Measurements from ENCODE around the gene CDH2. TPM values are rescaled to one million over a fixed set of nuclear protein-coding genes. Genes with fewer than 3 reads are reported as not detected.

Gene CDH2
- total and polyA plus RNA-seq, 4 donors, result 14.2 to 49.5 (median 26.4) TPM

DNA sequence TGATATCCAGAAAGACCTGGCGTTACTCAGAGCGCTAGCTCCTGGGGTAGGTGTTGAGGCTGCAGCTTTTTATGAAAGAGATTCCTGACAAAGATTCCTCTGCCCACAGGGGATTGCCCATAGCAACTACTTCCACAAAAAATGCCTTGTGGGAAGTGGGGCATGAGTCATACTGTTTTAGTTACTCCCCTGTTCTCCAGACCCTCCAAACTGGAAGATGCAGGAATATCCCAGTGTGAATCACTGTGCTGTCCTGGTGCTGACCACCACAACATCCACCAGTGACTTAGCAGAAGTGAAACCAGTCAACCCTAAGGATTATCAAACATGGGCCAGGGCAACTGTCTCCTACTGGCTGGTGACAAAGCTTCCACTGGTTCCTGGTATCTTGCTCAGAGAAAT is 61.8 kb downstream of the CDH2 start:
- WGBS, result 93% methylated on average over 2 of the region's 2 CpGs
- no peaks in the 10 kb centered on the region for H3K27me3 ChIP-seq (ENCODE audit: control insufficient read depth in 4 of 4, insufficient read depth in 4 of 4, low read length in 3 of 4)
- no peaks in the 10 kb centered on the region for H3K9me3 ChIP-seq (ENCODE audit: control insufficient read depth in 4 of 4, low read length in 3 of 4)
- no peak for DNase-seq (ENCODE audit: low spot score)
- TF ChIP-seq REST (IDR thresholded peaks at IDR 0.05) (peak; percentile 18), CTCF (IDR thresholded peaks at IDR 0.05; ENCODE audit: low read depth, low read length, missing input control) (no peak), HNF4G (IDR thresholded peaks at IDR 0.05) (no peak), NR2F2 (IDR thresholded peaks at IDR 0.05) (no peak)
- TF ChIP-seq, protein P1, sequence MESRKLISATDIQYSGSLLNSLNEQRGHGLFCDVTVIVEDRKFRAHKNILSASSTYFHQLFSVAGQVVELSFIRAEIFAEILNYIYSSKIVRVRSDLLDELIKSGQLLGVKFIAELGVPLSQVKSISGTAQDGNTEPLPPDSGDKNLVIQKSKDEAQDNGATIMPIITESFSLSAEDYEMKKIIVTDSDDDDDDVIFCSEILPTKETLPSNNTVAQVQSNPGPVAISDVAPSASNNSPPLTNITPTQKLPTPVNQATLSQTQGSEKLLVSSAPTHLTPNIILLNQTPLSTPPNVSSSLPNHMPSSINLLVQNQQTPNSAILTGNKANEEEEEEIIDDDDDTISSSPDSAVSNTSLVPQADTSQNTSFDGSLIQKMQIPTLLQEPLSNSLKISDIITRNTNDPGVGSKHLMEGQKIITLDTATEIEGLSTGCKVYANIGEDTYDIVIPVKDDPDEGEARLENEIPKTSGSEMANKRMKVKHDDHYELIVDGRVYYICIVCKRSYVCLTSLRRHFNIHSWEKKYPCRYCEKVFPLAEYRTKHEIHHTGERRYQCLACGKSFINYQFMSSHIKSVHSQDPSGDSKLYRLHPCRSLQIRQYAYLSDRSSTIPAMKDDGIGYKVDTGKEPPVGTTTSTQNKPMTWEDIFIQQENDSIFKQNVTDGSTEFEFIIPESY (IDR thresholded peaks at IDR 0.05), result no peak
- no peak overlapping the region for H3K4me3 ChIP-seq (ENCODE audit: low read depth in 1 of 3, low read length in 3 of 3)
- peaks cover 0 to 25% (median 14%) of the 10 kb centered on the region in 4 donors for H3K4me1 ChIP-seq (ENCODE audit: control insufficient read depth in 4 of 4, insufficient read depth in 4 of 4, low read length in 3 of 4)
- H3K27ac ChIP-seq (ENCODE audit: low read depth in 1 of 2, low read length in 2 of 2), result no peak overlapping the region
- no peaks in the 10 kb centered on the region for H3K36me3 ChIP-seq (ENCODE audit: control insufficient read depth in 4 of 4, insufficient read depth in 3 of 4, low read depth in 1 of 4, low read length in 3 of 4)
- no peak overlapping the region for H3K9ac ChIP-seq (ENCODE audit: low read depth in 1 of 2, low read length in 2 of 2)

GRCh38 chr18:28114472-28114871 is 62.5 kb downstream of the CDH2 start:
- no peaks in the 10 kb centered on the region for H3K27me3 ChIP-seq (ENCODE audit: control insufficient read depth in 4 of 4, insufficient read depth in 4 of 4, low read length in 3 of 4)
- no peak overlapping the region for H3K27ac ChIP-seq (ENCODE audit: low read depth in 1 of 2, low read length in 2 of 2)
- no peaks in the 10 kb centered on the region for H3K9me3 ChIP-seq (ENCODE audit: control insufficient read depth in 4 of 4, low read length in 3 of 4)
- no peak overlapping the region for H3K9ac ChIP-seq (ENCODE audit: low read depth in 1 of 2, low read length in 2 of 2)
- no peak overlapping the region for H3K4me3 ChIP-seq (ENCODE audit: low read depth in 1 of 3, low read length in 3 of 3)
- WGBS, result 49% methylated on average over 3 of the region's 3 CpGs
- TF ChIP-seq, protein P2, sequence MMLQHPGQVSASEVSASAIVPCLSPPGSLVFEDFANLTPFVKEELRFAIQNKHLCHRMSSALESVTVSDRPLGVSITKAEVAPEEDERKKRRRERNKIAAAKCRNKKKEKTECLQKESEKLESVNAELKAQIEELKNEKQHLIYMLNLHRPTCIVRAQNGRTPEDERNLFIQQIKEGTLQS (IDR thresholded peaks at IDR 0.05), result no peak
- TF ChIP-seq SP1 (IDR thresholded peaks at IDR 0.05), result no peak
- TF ChIP-seq RAD21 (IDR thresholded peaks at IDR 0.05), result no peak
- no peak for TF ChIP-seq GABPA (IDR thresholded peaks at IDR 0.05 in 1 of 2, conservative IDR thresholded peaks at IDR 0.05 in 1 of 2)
- TF ChIP-seq CTCF (IDR thresholded peaks at IDR 0.05; ENCODE audit: low read depth, low read length, missing input control), result no peak
- TF ChIP-seq RXRA (IDR thresholded peaks at IDR 0.05), result no peak
- no peak for TF ChIP-seq TAF1 (conservative IDR thresholded peaks at IDR 0.05)
- no peak for TF ChIP-seq FOXA2 (IDR thresholded peaks at IDR 0.05)
- peak in 1 of 2 donors; percentile 22 for TF ChIP-seq HNF4A (conservative IDR thresholded peaks at IDR 0.05)
- TF ChIP-seq JUND (IDR thresholded peaks at IDR 0.05), result peak in 1 of 2 donors; percentile 45
- H3K4me1 ChIP-seq (ENCODE audit: control insufficient read depth in 4 of 4, insufficient read depth in 4 of 4, low read length in 3 of 4), result peaks cover 0 to 29% (median 20%) of the 10 kb centered on the region in 4 donors
- no peaks in the 10 kb centered on the region for H3K36me3 ChIP-seq (ENCODE audit: control insufficient read depth in 4 of 4, insufficient read depth in 3 of 4, low read depth in 1 of 4, low read length in 3 of 4)
- DNase-seq (ENCODE audit: low spot score), result no peak
